ENCODE measurements around the gene LIMS2. TPM values are rescaled to one million over a fixed set of nuclear protein-coding genes. Genes with fewer than 3 reads are reported as not detected.

Gene LIMS2
- total and polyA plus RNA-seq, 2 of the 8 experiments (the other 6 are each of a cell fraction or from before 2014, with no cell fraction given): 3.3 to 4.8 TPM

DNA sequence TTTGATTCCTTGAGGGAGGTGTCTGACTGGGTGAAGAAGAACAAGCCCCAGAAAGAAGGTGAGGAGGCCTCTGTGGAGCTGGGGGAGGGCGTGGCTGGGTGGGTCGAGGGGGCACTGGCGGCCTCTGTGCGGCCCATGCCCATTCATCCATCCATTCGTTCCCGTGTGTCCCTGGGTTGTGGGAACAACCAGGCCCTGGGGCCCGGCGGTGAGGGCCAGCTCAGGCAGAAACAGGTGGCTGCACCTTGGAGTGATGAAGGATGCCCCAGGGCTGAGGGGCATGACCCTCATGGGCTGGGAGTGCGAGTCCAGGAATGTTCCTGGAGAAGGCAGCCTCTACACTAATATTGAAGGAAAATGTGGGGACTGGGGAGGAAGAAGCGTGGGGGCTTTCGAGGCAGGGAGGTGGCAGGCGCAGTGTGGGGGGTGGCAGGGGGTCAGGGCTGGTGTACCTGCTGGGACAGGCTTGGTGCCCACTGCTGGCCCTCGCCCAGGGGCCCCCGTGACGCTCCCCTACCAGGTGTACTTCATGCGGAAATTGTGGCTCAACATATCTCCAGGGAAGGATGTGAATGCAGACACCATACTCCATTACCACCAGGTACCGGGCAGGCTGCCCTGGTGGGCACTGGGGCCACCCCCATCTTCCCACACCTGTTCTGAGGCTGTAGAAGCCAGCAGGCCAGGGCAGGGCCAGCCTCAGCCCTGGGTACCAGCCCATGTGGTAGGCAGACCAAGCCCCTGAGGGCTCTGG lies 40.5 kb downstream of the LIMS2 start (continued):
- TF ChIP-seq, protein P1, sequence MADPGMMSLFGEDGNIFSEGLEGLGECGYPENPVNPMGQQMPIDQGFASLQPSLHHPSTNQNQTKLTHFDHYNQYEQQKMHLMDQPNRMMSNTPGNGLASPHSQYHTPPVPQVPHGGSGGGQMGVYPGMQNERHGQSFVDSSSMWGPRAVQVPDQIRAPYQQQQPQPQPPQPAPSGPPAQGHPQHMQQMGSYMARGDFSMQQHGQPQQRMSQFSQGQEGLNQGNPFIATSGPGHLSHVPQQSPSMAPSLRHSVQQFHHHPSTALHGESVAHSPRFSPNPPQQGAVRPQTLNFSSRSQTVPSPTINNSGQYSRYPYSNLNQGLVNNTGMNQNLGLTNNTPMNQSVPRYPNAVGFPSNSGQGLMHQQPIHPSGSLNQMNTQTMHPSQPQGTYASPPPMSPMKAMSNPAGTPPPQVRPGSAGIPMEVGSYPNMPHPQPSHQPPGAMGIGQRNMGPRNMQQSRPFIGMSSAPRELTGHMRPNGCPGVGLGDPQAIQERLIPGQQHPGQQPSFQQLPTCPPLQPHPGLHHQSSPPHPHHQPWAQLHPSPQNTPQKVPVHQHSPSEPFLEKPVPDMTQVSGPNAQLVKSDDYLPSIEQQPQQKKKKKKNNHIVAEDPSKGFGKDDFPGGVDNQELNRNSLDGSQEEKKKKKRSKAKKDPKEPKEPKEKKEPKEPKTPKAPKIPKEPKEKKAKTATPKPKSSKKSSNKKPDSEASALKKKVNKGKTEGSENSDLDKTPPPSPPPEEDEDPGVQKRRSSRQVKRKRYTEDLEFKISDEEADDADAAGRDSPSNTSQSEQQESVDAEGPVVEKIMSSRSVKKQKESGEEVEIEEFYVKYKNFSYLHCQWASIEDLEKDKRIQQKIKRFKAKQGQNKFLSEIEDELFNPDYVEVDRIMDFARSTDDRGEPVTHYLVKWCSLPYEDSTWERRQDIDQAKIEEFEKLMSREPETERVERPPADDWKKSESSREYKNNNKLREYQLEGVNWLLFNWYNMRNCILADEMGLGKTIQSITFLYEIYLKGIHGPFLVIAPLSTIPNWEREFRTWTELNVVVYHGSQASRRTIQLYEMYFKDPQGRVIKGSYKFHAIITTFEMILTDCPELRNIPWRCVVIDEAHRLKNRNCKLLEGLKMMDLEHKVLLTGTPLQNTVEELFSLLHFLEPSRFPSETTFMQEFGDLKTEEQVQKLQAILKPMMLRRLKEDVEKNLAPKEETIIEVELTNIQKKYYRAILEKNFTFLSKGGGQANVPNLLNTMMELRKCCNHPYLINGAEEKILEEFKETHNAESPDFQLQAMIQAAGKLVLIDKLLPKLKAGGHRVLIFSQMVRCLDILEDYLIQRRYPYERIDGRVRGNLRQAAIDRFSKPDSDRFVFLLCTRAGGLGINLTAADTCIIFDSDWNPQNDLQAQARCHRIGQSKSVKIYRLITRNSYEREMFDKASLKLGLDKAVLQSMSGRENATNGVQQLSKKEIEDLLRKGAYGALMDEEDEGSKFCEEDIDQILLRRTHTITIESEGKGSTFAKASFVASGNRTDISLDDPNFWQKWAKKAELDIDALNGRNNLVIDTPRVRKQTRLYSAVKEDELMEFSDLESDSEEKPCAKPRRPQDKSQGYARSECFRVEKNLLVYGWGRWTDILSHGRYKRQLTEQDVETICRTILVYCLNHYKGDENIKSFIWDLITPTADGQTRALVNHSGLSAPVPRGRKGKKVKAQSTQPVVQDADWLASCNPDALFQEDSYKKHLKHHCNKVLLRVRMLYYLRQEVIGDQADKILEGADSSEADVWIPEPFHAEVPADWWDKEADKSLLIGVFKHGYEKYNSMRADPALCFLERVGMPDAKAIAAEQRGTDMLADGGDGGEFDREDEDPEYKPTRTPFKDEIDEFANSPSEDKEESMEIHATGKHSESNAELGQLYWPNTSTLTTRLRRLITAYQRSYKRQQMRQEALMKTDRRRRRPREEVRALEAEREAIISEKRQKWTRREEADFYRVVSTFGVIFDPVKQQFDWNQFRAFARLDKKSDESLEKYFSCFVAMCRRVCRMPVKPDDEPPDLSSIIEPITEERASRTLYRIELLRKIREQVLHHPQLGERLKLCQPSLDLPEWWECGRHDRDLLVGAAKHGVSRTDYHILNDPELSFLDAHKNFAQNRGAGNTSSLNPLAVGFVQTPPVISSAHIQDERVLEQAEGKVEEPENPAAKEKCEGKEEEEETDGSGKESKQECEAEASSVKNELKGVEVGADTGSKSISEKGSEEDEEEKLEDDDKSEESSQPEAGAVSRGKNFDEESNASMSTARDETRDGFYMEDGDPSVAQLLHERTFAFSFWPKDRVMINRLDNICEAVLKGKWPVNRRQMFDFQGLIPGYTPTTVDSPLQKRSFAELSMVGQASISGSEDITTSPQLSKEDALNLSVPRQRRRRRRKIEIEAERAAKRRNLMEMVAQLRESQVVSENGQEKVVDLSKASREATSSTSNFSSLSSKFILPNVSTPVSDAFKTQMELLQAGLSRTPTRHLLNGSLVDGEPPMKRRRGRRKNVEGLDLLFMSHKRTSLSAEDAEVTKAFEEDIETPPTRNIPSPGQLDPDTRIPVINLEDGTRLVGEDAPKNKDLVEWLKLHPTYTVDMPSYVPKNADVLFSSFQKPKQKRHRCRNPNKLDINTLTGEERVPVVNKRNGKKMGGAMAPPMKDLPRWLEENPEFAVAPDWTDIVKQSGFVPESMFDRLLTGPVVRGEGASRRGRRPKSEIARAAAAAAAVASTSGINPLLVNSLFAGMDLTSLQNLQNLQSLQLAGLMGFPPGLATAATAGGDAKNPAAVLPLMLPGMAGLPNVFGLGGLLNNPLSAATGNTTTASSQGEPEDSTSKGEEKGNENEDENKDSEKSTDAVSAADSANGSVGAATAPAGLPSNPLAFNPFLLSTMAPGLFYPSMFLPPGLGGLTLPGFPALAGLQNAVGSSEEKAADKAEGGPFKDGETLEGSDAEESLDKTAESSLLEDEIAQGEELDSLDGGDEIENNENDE (IDR thresholded peaks at IDR 0.05; ENCODE audit: insufficient replicate concordance, low read length): no peak
